Ovary (tissue), 3 donors: ENCODE data around the gene SLA2.

ENCODE experiments used
- EP300 ChIP-seq: sonication (generic); formaldehyde crosslinking; IDR thresholded peaks from one replicate; pipeline ENCODE4 v1.6.1; 2017; ENCODE audit warnings: antibody characterized with exemption
- POLR2A ChIP-seq: fragments of 450-650 bp; IDR thresholded peaks from one replicate; pipeline ENCODE4 v1.6.1; 2017; ENCODE audit warnings: antibody characterized with exemption, mild to moderate bottlenecking, moderate library complexity
- TF ChIP-seq, protein P1 (sequence below), 3 donors: fragments of 450-650 bp in 2 of 3; fragments of 200-600 bp in 1 of 3; IDR thresholded peaks; one replicate each; pipeline versions ENCODE4 v1.5.1 to v1.8.0; 2016 to 2022; ENCODE audit warnings: antibody characterized with exemption in 3 of 3, mild to moderate bottlenecking in 1 of 3
- donor health status: DM: no; HTN: no; CAD: no.

DNA sequence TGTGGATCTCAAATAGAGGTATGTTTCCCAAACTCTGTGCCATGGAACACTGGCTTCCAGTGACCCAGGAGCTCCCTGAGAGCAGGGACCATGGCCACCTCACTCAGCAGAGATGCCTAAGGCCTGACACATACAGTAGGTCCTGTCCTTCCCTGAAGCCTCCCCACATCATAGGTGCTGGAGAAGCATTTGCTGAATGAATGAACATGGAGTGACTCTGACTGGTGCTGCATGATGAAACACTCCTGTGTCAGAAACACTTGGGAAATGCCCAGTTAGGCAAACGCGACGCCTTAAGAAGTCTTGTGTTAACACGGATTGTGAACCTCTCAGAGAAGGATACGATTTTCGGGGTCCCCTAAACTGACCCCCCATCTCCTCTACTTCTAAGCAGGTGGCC is 14.3 kb downstream of the SLA2 start:
- TF ChIP-seq POLR2A (no peak), EP300 (no peak)
- TF ChIP-seq, protein P1, sequence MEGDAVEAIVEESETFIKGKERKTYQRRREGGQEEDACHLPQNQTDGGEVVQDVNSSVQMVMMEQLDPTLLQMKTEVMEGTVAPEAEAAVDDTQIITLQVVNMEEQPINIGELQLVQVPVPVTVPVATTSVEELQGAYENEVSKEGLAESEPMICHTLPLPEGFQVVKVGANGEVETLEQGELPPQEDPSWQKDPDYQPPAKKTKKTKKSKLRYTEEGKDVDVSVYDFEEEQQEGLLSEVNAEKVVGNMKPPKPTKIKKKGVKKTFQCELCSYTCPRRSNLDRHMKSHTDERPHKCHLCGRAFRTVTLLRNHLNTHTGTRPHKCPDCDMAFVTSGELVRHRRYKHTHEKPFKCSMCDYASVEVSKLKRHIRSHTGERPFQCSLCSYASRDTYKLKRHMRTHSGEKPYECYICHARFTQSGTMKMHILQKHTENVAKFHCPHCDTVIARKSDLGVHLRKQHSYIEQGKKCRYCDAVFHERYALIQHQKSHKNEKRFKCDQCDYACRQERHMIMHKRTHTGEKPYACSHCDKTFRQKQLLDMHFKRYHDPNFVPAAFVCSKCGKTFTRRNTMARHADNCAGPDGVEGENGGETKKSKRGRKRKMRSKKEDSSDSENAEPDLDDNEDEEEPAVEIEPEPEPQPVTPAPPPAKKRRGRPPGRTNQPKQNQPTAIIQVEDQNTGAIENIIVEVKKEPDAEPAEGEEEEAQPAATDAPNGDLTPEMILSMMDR (IDR thresholded peaks at IDR 0.05), result no peak
